GM21825 (cell line): Measurements from ENCODE around the gene TAS2R10.

ENCODE experiments used
- ATAC-seq: cut with Tn5 transposase; IDR thresholded peaks from one replicate; pipeline ENCODE4 v1.9.1; 2021; ENCODE audit warnings: mild to moderate bottlenecking, moderate library complexity; ENCODE audit not compliant: unreplicated experiment

The TAS2R10 gene

DNA sequence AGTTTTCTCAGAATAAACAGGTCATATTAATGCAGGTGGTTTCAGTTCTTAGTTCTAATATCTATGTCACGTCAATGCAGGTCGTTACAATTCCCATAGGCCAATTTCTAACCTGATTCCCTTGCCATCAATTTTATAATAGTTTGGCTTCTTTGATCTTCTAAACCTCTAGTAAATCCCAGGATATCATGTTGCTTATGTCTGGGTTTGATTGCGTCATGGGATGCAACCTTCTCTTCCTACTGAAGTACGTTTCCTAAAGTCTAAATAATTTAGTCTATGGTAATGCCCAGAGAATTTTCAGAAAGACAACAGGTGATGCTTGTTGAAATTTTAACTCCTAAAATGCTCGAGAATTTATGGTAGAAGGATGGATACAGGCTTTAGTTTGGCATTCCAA lies 42.9 kb downstream of the TAS2R10 start:
- ATAC-seq = no peak

DNA sequence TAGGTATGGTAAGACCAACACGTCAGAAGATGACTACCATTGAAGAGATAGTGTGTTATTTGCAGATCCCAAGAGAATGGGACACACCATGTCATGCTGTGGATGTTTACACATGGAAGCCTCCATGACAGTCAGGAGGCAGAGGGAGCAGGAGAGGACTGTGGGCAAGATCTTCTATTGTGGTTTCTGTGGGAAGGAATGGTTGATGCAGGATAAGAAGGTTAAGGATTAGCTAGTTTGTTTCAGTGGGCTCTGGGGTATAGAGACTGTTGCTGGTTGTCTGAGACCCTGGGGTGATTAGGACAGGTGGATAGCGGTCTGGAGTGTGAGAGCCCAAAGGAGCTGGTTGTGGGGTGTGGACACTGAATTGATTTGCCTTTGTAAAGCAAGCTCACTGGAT lies 47.1 kb downstream of the TAS2R10 start:
- no peak for ATAC-seq
